Measurements from ENCODE around the gene SIX5. TPM values are rescaled to one million over a fixed set of nuclear protein-coding genes. Genes with fewer than 3 reads are reported as not detected.
"Not testable (repeated sequence)": the region's sequence is repeated elsewhere in the genome, so short reads cannot be mapped to it uniquely, and the experiment has no call there.

Gene SIX5
- total RNA-seq, 1 experiment from 2014 or later, result 9.3 TPM

- Histone ChIP-seq H3K4me2 (ENCODE audit: low read length) (no peak overlapping the region), H3K9me2 (replicated peaks; ENCODE audit: low read length) (no peaks in the 10 kb centered on the region), H3K4me3 (ENCODE audit: low read length) (no peak overlapping the region), H2AFZ (ENCODE audit: low read length) (no peak overlapping the region), H4K20me1 (ENCODE audit: low read length) (no peaks in the 10 kb centered on the region), H3K36me3 (ENCODE audit: low read depth, low read length) (no peaks in the 10 kb centered on the region), H3K27ac (ENCODE audit: low read length) (no peak overlapping the region), H3K4me1 (ENCODE audit: insufficient read depth, low read length) (no peaks in the 10 kb centered on the region), H3K27me3 (ENCODE audit: low read length) (no peaks in the 10 kb centered on the region), H3K9ac (ENCODE audit: low read length) (no peak overlapping the region), H3K79me2 (ENCODE audit: low read length) (no peaks in the 10 kb centered on the region), H3K9me3 (ENCODE audit: low read length) (no peaks in the 10 kb centered on the region), H3F3A (ENCODE audit: low read length, unreplicated experiment) (no peaks in the 10 kb centered on the region)
- ATAC-seq (no peak), DNase-seq (no peak)
- ChIA-PET CTCF (interaction anchor here (0.6 kb wide), 1 partner anchor 19 kb away, joined by 6 read pairs; the partner anchor contains the start of gene DMPK), POLR2A (ENCODE audit: unreplicated experiment) (no interaction called here)
- TF ChIP-seq CTCF (conservative IDR thresholded peaks at IDR 0.05; ENCODE audit: low read depth, low read length) (no peak), EZH2 (IDR thresholded peaks at IDR 0.05; ENCODE audit: low read length, unreplicated experiment) (no peak)
- no TSS peak for BruUV-seq (replicated peaks)
- intact Hi-C loops (cut with micrococcal nuclease), result no loop called here
Observed at GRCh38 chr19:45801603-45802175, 32.6 kb upstream of the SIX5 start.

- Histone ChIP-seq H3K9me2 (replicated peaks; ENCODE audit: low read length) (no peaks in the 10 kb centered on the region), H3K9me3 (ENCODE audit: low read length) (no peaks in the 10 kb centered on the region), H3K4me3 (ENCODE audit: low read length) (no peak overlapping the region), H3K79me2 (ENCODE audit: low read length) (no peaks in the 10 kb centered on the region), H3K9ac (ENCODE audit: low read length) (no peak overlapping the region), H2AFZ (ENCODE audit: low read length) (no peak overlapping the region), H3K36me3 (ENCODE audit: low read depth, low read length) (no peaks in the 10 kb centered on the region), H3K27ac (ENCODE audit: low read length) (no peak overlapping the region), H3K4me2 (ENCODE audit: low read length) (no peak overlapping the region), H4K20me1 (ENCODE audit: low read length) (no peaks in the 10 kb centered on the region), H3K27me3 (ENCODE audit: low read length) (no peaks in the 10 kb centered on the region), H3F3A (ENCODE audit: low read length, unreplicated experiment) (no peaks in the 10 kb centered on the region), H3K4me1 (ENCODE audit: insufficient read depth, low read length) (no peaks in the 10 kb centered on the region)
- POLR2A ChIA-PET (ENCODE audit: unreplicated experiment), result no interaction called here
- TF ChIP-seq EZH2phosphoT487 (IDR thresholded peaks at IDR 0.05; ENCODE audit: borderline replicate concordance, low read length) (no peak), CTCF (conservative IDR thresholded peaks at IDR 0.05; ENCODE audit: low read depth, low read length) (no peak), EZH2 (IDR thresholded peaks at IDR 0.05; ENCODE audit: low read length, unreplicated experiment) (no peak)
- intact Hi-C loops (cut with micrococcal nuclease), result no loop called here
- BruUV-seq (replicated peaks), result no TSS peak
- ATAC-seq (peak; percentile 49; the same call in 1 of the 2 replicates), DNase-seq (no peak)
- CTCF ChIA-PET, result interaction anchor here (1.4 to 1.8 kb wide), 2 partner anchors 17 to 31 kb away, joined by 11 to 18 read pairs; partner anchors contain the start of genes DMPK and SIX5
Observed at GRCh38 chr19:45800070-45800553, 31.1 kb upstream of the SIX5 start.

- peak overlapping the region; percentile 47; the same call in 1 of the 2 replicates for H3K4me2 ChIP-seq (ENCODE audit: low read length)
- 0 out of 2 replicates have a peak, but pooled peaks have one; percentile 11 for ATAC-seq
- BruUV-seq (replicated peaks); H3K79me2 ChIP-seq (ENCODE audit: low read length); H3K4me3 ChIP-seq (ENCODE audit: low read length); H3K27me3 ChIP-seq (ENCODE audit: low read length); H3K36me3 ChIP-seq (ENCODE audit: low read depth, low read length); H3K9ac ChIP-seq (ENCODE audit: low read length); H3K4me1 ChIP-seq (ENCODE audit: insufficient read depth, low read length); H4K20me1 ChIP-seq (ENCODE audit: low read length); H3F3A ChIP-seq (ENCODE audit: low read length, unreplicated experiment); DNase-seq; H2AFZ ChIP-seq (ENCODE audit: low read length); H3K9me3 ChIP-seq (ENCODE audit: low read length); H3K9me2 ChIP-seq (replicated peaks; ENCODE audit: low read length); H3K27ac ChIP-seq (ENCODE audit: low read length): not testable (repeated sequence)
- POLR2A ChIA-PET (ENCODE audit: unreplicated experiment), result interaction anchor here (0.6 to 0.7 kb wide), 2 partner anchors 30 to 63 kb away, joined by 3 to 5 read pairs; partner anchors contain the start of gene SIX5
- intact Hi-C loops (cut with micrococcal nuclease), result loop anchor here (1.0 kb wide), 2 partner anchors 18 to 29 kb away; no protein-coding TSS in a partner anchor
- CTCF ChIA-PET, result interaction anchor here (0.6 to 1.8 kb wide), 4 partner anchors 10 to 686 kb away, joined by 3 to 18 read pairs (median 11); partner anchors contain the start of genes DMPK and SIX5
Observed at GRCh38 chr19:45799541-45799940, 30.5 kb upstream of the SIX5 start.
